ENCODE results near the gene PPIL6.

The PPIL6 gene

GRCh38 chr6:109446072-109446471 lies 5.6 kb upstream of the PPIL6 start:
- Histone ChIP-seq H3K36me3 (replicated peaks; ENCODE audit: insufficient read depth, low read length) (no peaks in the 10 kb centered on the region; the same call in 1 of the 2 replicates), H3K4me3 (ENCODE audit: low read length) (no peak overlapping the region), H3F3A (ENCODE audit: insufficient read depth, low read length) (peaks cover 6% of the 10 kb centered on the region; the same call in 1 of the 2 replicates), H3K4me1 (ENCODE audit: low read length) (0 out of 2 replicates have a peak, but pooled peaks cover 6% of the 10 kb centered on the region), H3K27ac (ENCODE audit: low read length) (no peak overlapping the region), H3K9me3 (replicated peaks; ENCODE audit: insufficient read depth, low read length) (no peaks in the 10 kb centered on the region), H3K4me2 (ENCODE audit: low read depth, low read length) (no peak overlapping the region), H3K27me3 (replicated peaks; ENCODE audit: insufficient read depth, low read length) (no peaks in the 10 kb centered on the region), H3K79me2 (ENCODE audit: low read length) (peaks cover 19% of the 10 kb centered on the region), H3K9ac (ENCODE audit: low read length) (no peak overlapping the region), H2AFZ (ENCODE audit: low read length) (no peak overlapping the region), H4K20me1 (ENCODE audit: insufficient read depth, low read length) (no peaks in the 10 kb centered on the region), H3K9me2 (replicated peaks; ENCODE audit: insufficient read depth, low read length) (no peaks in the 10 kb centered on the region)
- TF ChIP-seq CTCF (IDR thresholded peaks at IDR 0.05; ENCODE audit: low read length) (no peak), EZH2phosphoT487 (IDR thresholded peaks at IDR 0.05; ENCODE audit: low read length) (no peak), EZH2 (optimal IDR thresholded peaks at IDR 0.05; ENCODE audit: low read depth, low read length) (no peak)
- DNase-seq = no peak

GRCh38 chr6:109445382-109445781 lies 5.0 kb upstream of the PPIL6 start:
- Histone ChIP-seq H3F3A (ENCODE audit: insufficient read depth, low read length) (peaks cover 6% of the 10 kb centered on the region; the same call in 1 of the 2 replicates), H2AFZ (ENCODE audit: low read length) (no peak overlapping the region), H3K36me3 (replicated peaks; ENCODE audit: insufficient read depth, low read length) (no peaks in the 10 kb centered on the region; the same call in 1 of the 2 replicates), H3K4me1 (ENCODE audit: low read length) (0 out of 2 replicates have a peak, but pooled peaks cover 6% of the 10 kb centered on the region), H3K79me2 (ENCODE audit: low read length) (peaks cover 22% of the 10 kb centered on the region), H3K9ac (ENCODE audit: low read length) (no peak overlapping the region), H4K20me1 (ENCODE audit: insufficient read depth, low read length) (no peaks in the 10 kb centered on the region), H3K9me2 (replicated peaks; ENCODE audit: insufficient read depth, low read length) (no peaks in the 10 kb centered on the region), H3K27ac (ENCODE audit: low read length) (no peak overlapping the region), H3K4me3 (ENCODE audit: low read length) (no peak overlapping the region), H3K4me2 (ENCODE audit: low read depth, low read length) (no peak overlapping the region), H3K9me3 (replicated peaks; ENCODE audit: insufficient read depth, low read length) (no peaks in the 10 kb centered on the region), H3K27me3 (replicated peaks; ENCODE audit: insufficient read depth, low read length) (no peaks in the 10 kb centered on the region)
- TF ChIP-seq EZH2 (optimal IDR thresholded peaks at IDR 0.05; ENCODE audit: low read depth, low read length) (no peak), EZH2phosphoT487 (IDR thresholded peaks at IDR 0.05; ENCODE audit: low read length) (no peak), CTCF (IDR thresholded peaks at IDR 0.05; ENCODE audit: low read length) (no peak)
- DNase-seq = no peak

- H3K36me3 ChIP-seq (replicated peaks; ENCODE audit: insufficient read depth, low read length) = no peaks in the 10 kb centered on the region; the same call in 1 of the 2 replicates
- no peak overlapping the region for H3K27ac ChIP-seq (ENCODE audit: low read length)
- H3F3A ChIP-seq (ENCODE audit: insufficient read depth, low read length) = peaks cover 6% of the 10 kb centered on the region; the same call in 1 of the 2 replicates
- H3K27me3 ChIP-seq (replicated peaks; ENCODE audit: insufficient read depth, low read length) = no peaks in the 10 kb centered on the region
- DNase-seq = no peak
- no peaks in the 10 kb centered on the region for H3K9me3 ChIP-seq (replicated peaks; ENCODE audit: insufficient read depth, low read length)
- peaks cover 22% of the 10 kb centered on the region for H3K79me2 ChIP-seq (ENCODE audit: low read length)
- no peak overlapping the region for H3K4me3 ChIP-seq (ENCODE audit: low read length)
- TF ChIP-seq CTCF (IDR thresholded peaks at IDR 0.05; ENCODE audit: low read length) (no peak), EZH2phosphoT487 (IDR thresholded peaks at IDR 0.05; ENCODE audit: low read length) (no peak), EZH2 (optimal IDR thresholded peaks at IDR 0.05; ENCODE audit: low read depth, low read length) (no peak)
- H4K20me1 ChIP-seq (ENCODE audit: insufficient read depth, low read length) = no peaks in the 10 kb centered on the region
- H2AFZ ChIP-seq (ENCODE audit: low read length) = no peak overlapping the region
- H3K9ac ChIP-seq (ENCODE audit: low read length) = no peak overlapping the region
- H3K4me2 ChIP-seq (ENCODE audit: low read depth, low read length) = no peak overlapping the region
- no peaks in the 10 kb centered on the region for H3K9me2 ChIP-seq (replicated peaks; ENCODE audit: insufficient read depth, low read length)
- 0 out of 2 replicates have a peak, but pooled peaks cover 6% of the 10 kb centered on the region for H3K4me1 ChIP-seq (ENCODE audit: low read length)
Measured at GRCh38 chr6:109443425-109443950, 3.1 kb upstream of the PPIL6 start.

Data from MM.1S (cell line).